IMR-90 (cell line): ENCODE data around the gene GATD1. TPM values are rescaled to one million over a fixed set of nuclear protein-coding genes. Genes with fewer than 3 reads are reported as not detected.

Experiments used
- ATAC-seq: fragments of 200-7000 bp; cut with Tn5 transposase; 2 replicates; pipeline ENCODE4 v1.9.1; 2020; ENCODE audit warnings: low read depth, mild to moderate bottlenecking, moderate library complexity
- BruUV-seq: library from RNA; stranded (reverse); fragments of 400-500 nt; replicated peaks from 2 replicates; lab custom pipeline; 2021; lab: Mats Ljungman, UMichigan
- CTCF ChIA-PET: fragments of 300-600 bp; formaldehyde crosslinking; extraction: SDS; loops from one replicate; lab custom pipeline; 2021; ENCODE audit warnings: antibody characterized with exemption; lab: Yijun Ruan, JAX
- POLR2A ChIA-PET: fragments of 300-600 bp; sonication (Branson Sonifier 250); formaldehyde crosslinking; loops from one replicate; lab custom pipeline; 2022; ENCODE audit warnings: antibody characterized with exemption; ENCODE audit not compliant: unreplicated experiment; lab: Charles Lee
- DNase-seq: peaks from one replicate; pipeline ENCODE4 v3.0.0; 2013
- H2AFZ ChIP-seq: replicated peaks from 2 replicates; pipeline ENCODE3; 2013; ENCODE audit warnings: low read length, mild to moderate bottlenecking; ENCODE audit not compliant: poor library complexity
- H2AK5ac ChIP-seq: 2 replicates; pipeline ENCODE4 v1.6.1; 2013; ENCODE audit warnings: low read depth, low read length, inconsistent platforms
- H2AK9ac ChIP-seq: replicated peaks from 2 replicates; pipeline ENCODE3; 2013; ENCODE audit warnings: mild to moderate bottlenecking, low read depth, low read length, moderate library complexity; ENCODE audit not compliant: poor library complexity
- H2BK120ac ChIP-seq: 2 replicates; pipeline ENCODE4 v1.6.1; 2013; ENCODE audit warnings: low read depth, low read length, inconsistent platforms
- H2BK15ac ChIP-seq: 3 replicates; pipeline ENCODE4 v1.6.1; 2013; ENCODE audit warnings: low read depth, low read length, inconsistent platforms
- H2BK20ac ChIP-seq: 2 replicates; pipeline ENCODE4 v1.6.1; 2013; ENCODE audit warnings: low read depth, mild to moderate bottlenecking, inconsistent platforms, low read length, moderate library complexity
- H2BK5ac ChIP-seq: 2 replicates; pipeline ENCODE4 v1.6.1; 2013; ENCODE audit warnings: mild to moderate bottlenecking, low read depth, low read length, inconsistent platforms; ENCODE audit not compliant: poor library complexity, severe bottlenecking
- H3K14ac ChIP-seq: replicated peaks from 2 replicates; pipeline ENCODE4 v1.6.1; 2013; ENCODE audit warnings: low read depth, low read length, inconsistent platforms
- H3K18ac ChIP-seq: 2 replicates; pipeline ENCODE4 v1.6.1; 2013; ENCODE audit warnings: low read depth, low read length, control low read depth
- H3K23ac ChIP-seq: 2 replicates; pipeline ENCODE4 v1.6.1; 2013; ENCODE audit warnings: low read depth, low read length, inconsistent platforms
- H3K27ac ChIP-seq: 2 replicates; pipeline ENCODE4 v1.5.1; 2013; ENCODE audit warnings: mild to moderate bottlenecking, control low read depth, low read length; ENCODE audit not compliant: insufficient read depth
- H3K27me3 ChIP-seq: 2 replicates; pipeline ENCODE4 v1.6.1; 2013; ENCODE audit warnings: low read length; ENCODE audit not compliant: control insufficient read depth, insufficient read depth
- H3K36me3 ChIP-seq: 2 replicates; pipeline ENCODE4 v1.6.1; 2013; ENCODE audit warnings: low read length, mixed read lengths; ENCODE audit not compliant: control insufficient read depth, insufficient read depth
- H3K4ac ChIP-seq: 2 replicates; pipeline ENCODE4 v1.6.1; 2013; ENCODE audit warnings: low read depth, low read length, inconsistent platforms
- H3K4me1 ChIP-seq: 2 replicates; pipeline ENCODE4 v1.6.1; 2013; ENCODE audit warnings: low read length, mixed read lengths; ENCODE audit not compliant: control insufficient read depth, insufficient read depth
- H3K4me2 ChIP-seq: 2 replicates; pipeline ENCODE4 v1.6.1; 2013; ENCODE audit warnings: low read depth, mild to moderate bottlenecking, control low read depth, low read length, moderate library complexity
- H3K4me3 ChIP-seq: 2 replicates; pipeline ENCODE4 v1.5.1; 2013; ENCODE audit warnings: low read depth, mild to moderate bottlenecking, control low read depth, low read length, moderate library complexity; ENCODE audit not compliant: insufficient read depth
- H3K56ac ChIP-seq: 2 replicates; pipeline ENCODE4 v1.6.1; 2013; ENCODE audit warnings: low read length, inconsistent platforms; ENCODE audit not compliant: insufficient read depth; ENCODE audit errors: extremely low read depth
- H3K79me1 ChIP-seq, 2 experiments: 2 replicates each; pipeline ENCODE4 v1.6.1; 2013; ENCODE audit warnings: low read length in 2 of 2, inconsistent platforms in 1 of 2, low read depth in 1 of 2
- H3K9ac ChIP-seq: 2 replicates; pipeline ENCODE4 v1.6.1; 2013; ENCODE audit warnings: low read depth, low read length, control low read depth
- H3K9me1 ChIP-seq: 2 replicates; pipeline ENCODE4 v1.6.1; 2013; ENCODE audit warnings: low read length, inconsistent platforms; ENCODE audit not compliant: insufficient read depth
- H3K9me3 ChIP-seq: 2 replicates; pipeline ENCODE4 v1.6.1; 2013; ENCODE audit warnings: low read length; ENCODE audit not compliant: control insufficient read depth, insufficient read depth
- H4K20me1 ChIP-seq: 2 replicates; pipeline ENCODE4 v1.6.1; 2013; ENCODE audit warnings: low read length, inconsistent platforms; ENCODE audit not compliant: insufficient read depth
- H4K5ac ChIP-seq: 2 replicates; pipeline ENCODE4 v1.6.1; 2013; ENCODE audit warnings: mild to moderate bottlenecking, low read depth, low read length, control low read depth
- H4K8ac ChIP-seq, 2 experiments: 2 replicates each; pipeline ENCODE4 v1.6.1; 2013; ENCODE audit warnings: low read depth in 2 of 2, low read length in 2 of 2, control low read depth in 1 of 2, inconsistent platforms in 1 of 2
- H4K91ac ChIP-seq: 2 replicates; pipeline ENCODE4 v1.6.1; 2013; ENCODE audit warnings: low read depth, low read length, inconsistent platforms; ENCODE audit not compliant: insufficient read depth
- BHLHE40 ChIP-seq: fragments of 150-350 bp; IDR thresholded peaks from 2 replicates; pipeline ENCODE4 v1.6.1; 2016; ENCODE audit warnings: mild to moderate bottlenecking, low read depth, low read length
- CEBPB ChIP-seq: IDR thresholded peaks from 2 replicates; pipeline ENCODE4 v1.6.1; 2012; ENCODE audit warnings: low read depth, low read length, improper control_type of control experiment
- CHD1 ChIP-seq: IDR thresholded peaks from 2 replicates; pipeline ENCODE4 v1.6.1; 2012; ENCODE audit warnings: low read depth, low read length, improper control_type of control experiment
- FOS ChIP-seq: fragments of 150-350 bp; IDR thresholded peaks from 2 replicates; pipeline ENCODE4 v1.6.1; 2016; ENCODE audit warnings: low read depth, low read length
- MAFK ChIP-seq: IDR thresholded peaks from 2 replicates; pipeline ENCODE4 v1.6.1; 2012; ENCODE audit warnings: low read depth, low read length, improper control_type of control experiment
- MAZ ChIP-seq: IDR thresholded peaks from 2 replicates; pipeline ENCODE4 v1.6.1; 2012; ENCODE audit warnings: low read depth, mild to moderate bottlenecking, low read length, improper control_type of control experiment, moderate library complexity, borderline replicate concordance
- NFE2L2 ChIP-seq: fragments of 150-350 bp; IDR thresholded peaks from 2 replicates; pipeline ENCODE4 v1.6.1; 2016; ENCODE audit warnings: low read depth, mild to moderate bottlenecking, low read length
- RAD21 ChIP-seq: IDR thresholded peaks from 2 replicates; pipeline ENCODE4 v1.6.1; 2012; ENCODE audit warnings: low read length, improper control_type of control experiment
- RCOR1 ChIP-seq: IDR thresholded peaks from 2 replicates; pipeline ENCODE4 v1.6.1; 2012; ENCODE audit warnings: mild to moderate bottlenecking, low read length, improper control_type of control experiment; ENCODE audit not compliant: insufficient replicate concordance
- RFX5 ChIP-seq: IDR thresholded peaks from 2 replicates; pipeline ENCODE4 v1.8.0; 2012; ENCODE audit warnings: low read depth, mild to moderate bottlenecking, low read length, moderate library complexity
- WGBS, 2 experiments: methylation state at CpG; one replicate each; pipeline versions ENCODE4 v1.1.5 to v1.1.7; 2013; ENCODE audit warnings: missing lambda C conversion rate in 2 of 2; ENCODE audit not compliant: insufficient read length in 1 of 2; ENCODE audit errors: extremely low coverage in 2 of 2; 5-methylcytosine and 5-hydroxymethylcytosine counted together
- dilution Hi-C: fragments of 300-500 bp; cut with HindIII; formaldehyde crosslinking; loops from one replicate; pipeline ENCODE4 v1.14.3; 2018; ENCODE audit warnings: low sequenced_read_pairs; ENCODE audit not compliant: unreplicated experiment
- in situ Hi-C: fragments of 300-500 bp; cut with MboI; formaldehyde crosslinking; loops from 3 replicates; pipeline ENCODE4 v1.14.3; 2019; ENCODE audit warnings: low sequenced_read_pairs, inconsistent platforms, mixed read lengths
- intact Hi-C: fragments of 100-400 bp; cut with micrococcal nuclease; formaldehyde crosslinking; loops from 2 replicates; pipeline ENCODE4 v1.10.0; 2022
- polyA plus RNA-seq, 3 experiments: library from polyadenylated mRNA; depleted of rRNA; stranded (reverse); fragments of >200 nt; gene quantifications; 2 replicates each; pipeline ENCODE4 v1.2.3, GENCODE V29; 2012; ENCODE audit warnings: low replicate concordance in 1 of 3
- total RNA-seq: library from RNA; depleted of rRNA; stranded (reverse); fragments of >200 nt; gene quantifications from 2 replicates; pipeline ENCODE4 v1.2.3, GENCODE V29; 2012
- TF ChIP-seq, protein P1 (sequence below): conservative IDR thresholded peaks from 2 replicates; pipeline ENCODE4 v1.5.1; 2012; ENCODE audit warnings: mild to moderate bottlenecking, low read depth, low read length, improper control_type of control experiment
- TF ChIP-seq, protein P2 (sequence below): fragments of 150-350 bp; IDR thresholded peaks from 2 replicates; pipeline ENCODE4 v1.6.1; 2016; ENCODE audit warnings: low read depth, mild to moderate bottlenecking, low read length, moderate library complexity, borderline replicate concordance
- TF ChIP-seq, protein P3 (sequence below): fragments of 150-350 bp; IDR thresholded peaks from 2 replicates; pipeline ENCODE4 v1.6.1; 2017; ENCODE audit warnings: mild to moderate bottlenecking, antibody characterized with exemption, low read length, low read depth

The GATD1 gene
- total and polyA plus RNA-seq, 2 of the 4 experiments (the other 2 are of a cell fraction): 3.0 to 52.5 TPM

DNA sequence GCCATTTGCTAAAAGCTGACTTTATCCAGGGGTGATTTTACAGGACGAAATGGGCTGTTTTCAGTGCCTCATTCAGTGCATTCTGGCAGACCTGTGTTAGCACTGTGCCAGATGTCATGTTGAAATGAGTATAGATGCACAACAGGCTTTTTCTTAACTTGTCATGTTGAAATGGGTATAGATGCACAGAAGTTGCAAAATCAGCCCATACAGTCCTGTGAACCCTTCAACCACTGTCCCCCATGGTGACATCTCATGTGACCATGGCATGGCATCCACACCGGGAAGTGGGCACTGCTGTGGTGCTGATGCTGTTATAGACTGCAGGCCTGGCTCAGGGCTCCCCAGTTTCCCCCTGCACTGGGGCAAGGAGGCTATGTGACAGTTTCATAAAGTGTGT lies 27.6 kb downstream of the GATD1 start:
- 0 out of 2 replicates have a peak overlapping the region, but pooled peaks have one; percentile 22 for H3K4ac ChIP-seq
- no peak overlapping the region for H2BK20ac ChIP-seq
- ChIA-PET POLR2A (interaction anchor here (0.6 kb wide), 1 partner anchor 27 kb away, joined by 4 read pairs; no protein-coding TSS in a partner anchor), CTCF (no interaction called here)
- no peak overlapping the region for H4K5ac ChIP-seq
- peaks cover 9% of the 10 kb centered on the region for H3K4me1 ChIP-seq
- H3K14ac ChIP-seq: 0 out of 2 replicates have a peak overlapping the region, but pooled peaks have one; percentile 8
- no peak overlapping the region for H2AFZ ChIP-seq
- dilution Hi-C loops: no loop called here
- intact Hi-C loops: no loop called here
- H2AK5ac ChIP-seq: no peak overlapping the region; the same call in 1 of the 2 replicates
- H3K27ac ChIP-seq: no peak overlapping the region
- peak overlapping the region; percentile 15 for H2BK5ac ChIP-seq
- no peak overlapping the region for H4K8ac ChIP-seq
- no peak overlapping the region for H4K91ac ChIP-seq
- no peak overlapping the region for H3K56ac ChIP-seq
- no TSS peak for BruUV-seq
- H3K23ac ChIP-seq: peak overlapping the region; percentile 79
- H3K79me1 ChIP-seq: peaks cover 19 to 57% of the 10 kb centered on the region in 2 experiments
- H3K18ac ChIP-seq: no peak overlapping the region
- no peak for ATAC-seq
- H2BK120ac ChIP-seq: no peak overlapping the region
- H3K27me3 ChIP-seq: no peaks in the 10 kb centered on the region
- peaks cover 55% of the 10 kb centered on the region for H4K20me1 ChIP-seq
- no peak overlapping the region for H2BK15ac ChIP-seq
- peaks cover 16% of the 10 kb centered on the region for H3K9me1 ChIP-seq
- H3K9ac ChIP-seq: peak overlapping the region; percentile 23; the same call in 1 of the 2 replicates
- in situ Hi-C loops: no loop called here
- H3K4me3 ChIP-seq: no peak overlapping the region
- WGBS, 2 experiments: 70% methylated on average over 2 of the region's 2 CpGs; no CpG with 5 or more reads in 1 of the 2 experiments
- H3K4me2 ChIP-seq: peak overlapping the region; percentile 55
- TF ChIP-seq, protein P1, sequence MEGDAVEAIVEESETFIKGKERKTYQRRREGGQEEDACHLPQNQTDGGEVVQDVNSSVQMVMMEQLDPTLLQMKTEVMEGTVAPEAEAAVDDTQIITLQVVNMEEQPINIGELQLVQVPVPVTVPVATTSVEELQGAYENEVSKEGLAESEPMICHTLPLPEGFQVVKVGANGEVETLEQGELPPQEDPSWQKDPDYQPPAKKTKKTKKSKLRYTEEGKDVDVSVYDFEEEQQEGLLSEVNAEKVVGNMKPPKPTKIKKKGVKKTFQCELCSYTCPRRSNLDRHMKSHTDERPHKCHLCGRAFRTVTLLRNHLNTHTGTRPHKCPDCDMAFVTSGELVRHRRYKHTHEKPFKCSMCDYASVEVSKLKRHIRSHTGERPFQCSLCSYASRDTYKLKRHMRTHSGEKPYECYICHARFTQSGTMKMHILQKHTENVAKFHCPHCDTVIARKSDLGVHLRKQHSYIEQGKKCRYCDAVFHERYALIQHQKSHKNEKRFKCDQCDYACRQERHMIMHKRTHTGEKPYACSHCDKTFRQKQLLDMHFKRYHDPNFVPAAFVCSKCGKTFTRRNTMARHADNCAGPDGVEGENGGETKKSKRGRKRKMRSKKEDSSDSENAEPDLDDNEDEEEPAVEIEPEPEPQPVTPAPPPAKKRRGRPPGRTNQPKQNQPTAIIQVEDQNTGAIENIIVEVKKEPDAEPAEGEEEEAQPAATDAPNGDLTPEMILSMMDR: no peak
- TF ChIP-seq FOS: no peak
- no peak for TF ChIP-seq MAFK
- TF ChIP-seq BHLHE40: no peak
- no peak for TF ChIP-seq RFX5
- TF ChIP-seq, protein P2, sequence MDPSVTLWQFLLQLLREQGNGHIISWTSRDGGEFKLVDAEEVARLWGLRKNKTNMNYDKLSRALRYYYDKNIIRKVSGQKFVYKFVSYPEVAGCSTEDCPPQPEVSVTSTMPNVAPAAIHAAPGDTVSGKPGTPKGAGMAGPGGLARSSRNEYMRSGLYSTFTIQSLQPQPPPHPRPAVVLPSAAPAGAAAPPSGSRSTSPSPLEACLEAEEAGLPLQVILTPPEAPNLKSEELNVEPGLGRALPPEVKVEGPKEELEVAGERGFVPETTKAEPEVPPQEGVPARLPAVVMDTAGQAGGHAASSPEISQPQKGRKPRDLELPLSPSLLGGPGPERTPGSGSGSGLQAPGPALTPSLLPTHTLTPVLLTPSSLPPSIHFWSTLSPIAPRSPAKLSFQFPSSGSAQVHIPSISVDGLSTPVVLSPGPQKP: no peak
- TF ChIP-seq CHD1: no peak
- TF ChIP-seq RAD21: no peak
- TF ChIP-seq CEBPB: no peak
- TF ChIP-seq, protein P3, sequence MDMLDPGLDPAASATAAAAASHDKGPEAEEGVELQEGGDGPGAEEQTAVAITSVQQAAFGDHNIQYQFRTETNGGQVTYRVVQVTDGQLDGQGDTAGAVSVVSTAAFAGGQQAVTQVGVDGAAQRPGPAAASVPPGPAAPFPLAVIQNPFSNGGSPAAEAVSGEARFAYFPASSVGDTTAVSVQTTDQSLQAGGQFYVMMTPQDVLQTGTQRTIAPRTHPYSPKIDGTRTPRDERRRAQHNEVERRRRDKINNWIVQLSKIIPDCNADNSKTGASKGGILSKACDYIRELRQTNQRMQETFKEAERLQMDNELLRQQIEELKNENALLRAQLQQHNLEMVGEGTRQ: no peak
- TF ChIP-seq MAZ: no peak
- TF ChIP-seq NFE2L2: no peak
- no peak for TF ChIP-seq RCOR1
- H2AK9ac ChIP-seq: no peak overlapping the region
- H3K36me3 ChIP-seq: peaks cover 4% of the 10 kb centered on the region; the same call in 1 of the 2 replicates
- no peak for DNase-seq
- H3K9me3 ChIP-seq: no peaks in the 10 kb centered on the region
